Measurements from ENCODE around the gene SLC35E4. TPM values are rescaled to one million over a fixed set of nuclear protein-coding genes. Genes with fewer than 3 reads are reported as not detected.
A peak's percentile ranks its signal among the peaks of the same experiment; 100 is the strongest.
"Not testable (repeated sequence)": the region's sequence is repeated elsewhere in the genome, so short reads cannot be mapped to it uniquely, and the experiment has no call there.

The SLC35E4 gene
- total RNA-seq (2014; rRNA removed; shearing (Covaris generic); ENCODE audit: low replicate concordance) = 12.5 and 14.2 TPM in 2 replicates

- peak; percentile 79 for DNase-seq (ENCODE audit: low read depth)
- in situ Hi-C loops (cut with HindIII; ENCODE audit: low pct_unique_long_range_greater_than_20kb, low sequenced_read_pairs) = no loop called here
These were observed at the start of gene SLC35E4 for GRCh38 chr22:30635273-30636225. Gene SLC35E4, plus strand, starts transcription at chr22:30635781. Its CDS starts 670 bp downstream, at chr22:30636451.

- in situ Hi-C loops (cut with HindIII; ENCODE audit: low pct_unique_long_range_greater_than_20kb, low sequenced_read_pairs) = no loop called here
- DNase-seq (ENCODE audit: low read depth) = no peak
These were observed 49.2 kb upstream of the SLC35E4 start for GRCh38 chr22:30586414-30586813.

- no peak for DNase-seq (ENCODE audit: low read depth)
- in situ Hi-C loops (cut with HindIII; ENCODE audit: low pct_unique_long_range_greater_than_20kb, low sequenced_read_pairs) = no loop called here
These were observed 44.4 kb upstream of the SLC35E4 start for GRCh38 chr22:30591191-30591587.

- DNase-seq (ENCODE audit: low read depth) = peak; percentile 99
- in situ Hi-C loops (cut with HindIII; ENCODE audit: low pct_unique_long_range_greater_than_20kb, low sequenced_read_pairs) = no loop called here
These were observed 43.8 kb upstream of the SLC35E4 start, which contains the start of gene PES1 for GRCh38 chr22:30591588-30592359. Gene PES1, minus strand, starts transcription at chr22:30591910. Its CDS starts 77 bp downstream, at chr22:30591833.

GRCh38 chr22:30592360-30592713, 43.2 kb upstream of the SLC35E4 start:
- in situ Hi-C loops (cut with HindIII; ENCODE audit: low pct_unique_long_range_greater_than_20kb, low sequenced_read_pairs); DNase-seq (ENCODE audit: low read depth): not testable (repeated sequence)

- in situ Hi-C loops (cut with HindIII; ENCODE audit: low pct_unique_long_range_greater_than_20kb, low sequenced_read_pairs) = no loop called here
- DNase-seq (ENCODE audit: low read depth) = no peak
These were observed 39.4 kb upstream of the SLC35E4 start for GRCh38 chr22:30596199-30596598.

- in situ Hi-C loops (cut with HindIII; ENCODE audit: low pct_unique_long_range_greater_than_20kb, low sequenced_read_pairs) = no loop called here
- DNase-seq (ENCODE audit: low read depth) = no peak
These were observed 38.7 kb upstream of the SLC35E4 start for GRCh38 chr22:30596886-30597285.

- DNase-seq (ENCODE audit: low read depth) = no peak
- in situ Hi-C loops (cut with HindIII; ENCODE audit: low pct_unique_long_range_greater_than_20kb, low sequenced_read_pairs) = no loop called here
These were observed 36.6 kb upstream of the SLC35E4 start for GRCh38 chr22:30598986-30599385.

GRCh38 chr22:30600921-30601320, 34.7 kb upstream of the SLC35E4 start:
- in situ Hi-C loops (cut with HindIII; ENCODE audit: low pct_unique_long_range_greater_than_20kb, low sequenced_read_pairs) = no loop called here
- no peak for DNase-seq (ENCODE audit: low read depth)

GRCh38 chr22:30601464-30601863, 34.1 kb upstream of the SLC35E4 start:
- no peak for DNase-seq (ENCODE audit: low read depth)
- in situ Hi-C loops (cut with HindIII; ENCODE audit: low pct_unique_long_range_greater_than_20kb, low sequenced_read_pairs) = no loop called here

- in situ Hi-C loops (cut with HindIII; ENCODE audit: low pct_unique_long_range_greater_than_20kb, low sequenced_read_pairs) = no loop called here
- peak; percentile 60 for DNase-seq (ENCODE audit: low read depth)
These were observed 33.5 kb upstream of the SLC35E4 start for GRCh38 chr22:30602049-30602448.

GRCh38 chr22:30603801-30604200, 31.8 kb upstream of the SLC35E4 start:
- in situ Hi-C loops (cut with HindIII; ENCODE audit: low pct_unique_long_range_greater_than_20kb, low sequenced_read_pairs) = no loop called here
- no peak for DNase-seq (ENCODE audit: low read depth)

GRCh38 chr22:30604723-30605122, 30.9 kb upstream of the SLC35E4 start:
- no peak for DNase-seq (ENCODE audit: low read depth)
- in situ Hi-C loops (cut with HindIII; ENCODE audit: low pct_unique_long_range_greater_than_20kb, low sequenced_read_pairs) = no loop called here

- peak; percentile 46 for DNase-seq (ENCODE audit: low read depth)
- in situ Hi-C loops (cut with HindIII; ENCODE audit: low pct_unique_long_range_greater_than_20kb, low sequenced_read_pairs) = no loop called here
These were observed 30.0 kb upstream of the SLC35E4 start for GRCh38 chr22:30605449-30606110.

- in situ Hi-C loops (cut with HindIII; ENCODE audit: low pct_unique_long_range_greater_than_20kb, low sequenced_read_pairs) = no loop called here
These were observed 28.9 kb upstream of the SLC35E4 start, which contains the start of gene TCN2 for GRCh38 chr22:30606455-30607299. Gene TCN2, plus strand, starts transcription at chr22:30607174. Its CDS starts 158 bp downstream, at chr22:30607332.

GRCh38 chr22:30607300-30607930, 28.2 kb upstream of the SLC35E4 start:
- DNase-seq (ENCODE audit: low read depth) = no peak
- in situ Hi-C loops (cut with HindIII; ENCODE audit: low pct_unique_long_range_greater_than_20kb, low sequenced_read_pairs) = no loop called here

More at GRCh38 chr22:30606455-30607299, 28.9 kb upstream of the SLC35E4 start, which contains the start of gene TCN2:
- DNase-seq (ENCODE audit: low read depth) = peak; percentile 89

- in situ Hi-C loops (cut with HindIII; ENCODE audit: low pct_unique_long_range_greater_than_20kb, low sequenced_read_pairs) = no loop called here
- DNase-seq (ENCODE audit: low read depth) = no peak
These were observed 27.6 kb upstream of the SLC35E4 start for GRCh38 chr22:30607939-30608338.
